GM08714 (cell line): ENCODE data around the gene MCF2L2.

Experiments
- H3K4me3 ChIP-seq: fragments of 200-500 bp; sonication (Bioruptor generic); 2 replicates; pipeline ENCODE4 v1.5.1; 2014; ENCODE audit warnings: mild to moderate bottlenecking, low read length, inconsistent platforms
- ZNF274 ChIP-seq: IDR thresholded peaks from 2 replicates; pipeline ENCODE4 v1.6.1; 2012; ENCODE audit warnings: mild to moderate bottlenecking, low read depth, low read length

Gene MCF2L2

GRCh38 chr3:183151821-183152351 lies 276.5 kb downstream of the MCF2L2 start:
- TF ChIP-seq ZNF274 = no peak
- H3K4me3 ChIP-seq = no peak overlapping the region

DNA sequence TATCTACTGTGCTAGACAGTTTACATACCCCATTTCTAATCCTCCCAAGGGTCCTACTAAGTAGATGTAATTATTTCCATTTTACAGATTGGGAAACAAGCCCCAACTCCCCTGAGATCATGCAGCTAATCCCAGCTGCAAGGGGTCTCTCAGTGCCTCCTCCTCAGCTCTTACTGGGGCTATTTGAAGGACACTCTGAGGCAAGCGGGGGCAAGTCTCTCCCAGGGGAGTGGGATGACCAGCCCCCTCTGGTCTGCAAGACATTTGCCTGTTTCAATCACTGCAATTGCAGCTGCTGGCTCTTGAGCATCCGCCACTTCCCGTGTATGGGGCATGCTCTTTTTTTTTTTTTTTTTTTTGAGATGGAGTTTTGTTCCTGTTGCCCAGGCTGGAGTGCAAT lies 277.3 kb downstream of the MCF2L2 start:
- no peak for TF ChIP-seq ZNF274
- no peak overlapping the region for H3K4me3 ChIP-seq

- no peak for TF ChIP-seq ZNF274
- no peak overlapping the region for H3K4me3 ChIP-seq
Observed at GRCh38 chr3:183149915-183150750, 278.3 kb downstream of the MCF2L2 start.

DNA sequence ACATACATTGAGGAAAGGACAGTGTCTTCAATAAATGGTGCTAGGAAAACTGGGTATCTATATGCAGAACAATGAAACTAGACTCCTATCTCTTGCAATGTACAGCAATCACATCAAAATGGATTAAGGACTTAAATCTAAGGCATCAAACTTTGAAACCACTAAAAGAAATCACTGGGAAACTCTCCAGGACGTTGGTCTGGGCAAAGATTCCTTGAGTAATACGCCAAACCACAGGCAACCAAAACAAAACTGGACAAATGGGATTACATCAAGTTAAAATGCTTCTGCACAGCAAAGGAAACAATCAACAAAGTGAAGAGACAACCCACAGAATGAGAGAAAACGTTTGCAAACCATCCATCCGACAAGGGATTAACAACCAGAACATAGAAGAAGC lies 280.4 kb downstream of the MCF2L2 start:
- H3K4me3 ChIP-seq = no peak overlapping the region

DNA sequence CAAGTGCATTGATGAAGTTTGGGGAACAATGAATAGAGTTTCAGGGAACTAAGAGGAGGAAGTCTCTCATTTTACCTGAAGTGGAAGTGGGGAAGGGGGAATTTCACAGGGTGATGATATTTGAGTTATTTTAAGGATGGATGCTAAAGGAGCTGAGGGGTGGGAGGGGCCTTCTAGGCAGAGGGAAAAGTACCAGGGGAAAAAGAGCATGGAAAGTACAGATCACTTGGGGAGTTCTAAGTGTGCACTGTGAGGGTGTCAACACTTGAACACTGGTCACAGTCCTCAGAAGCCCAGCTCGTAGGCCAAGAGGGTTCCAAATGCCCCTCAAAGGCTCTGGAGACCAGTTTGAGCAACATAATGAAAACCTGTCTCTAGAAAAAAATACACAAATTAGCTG lies 284.1 kb downstream of the MCF2L2 start:
- no peak overlapping the region for H3K4me3 ChIP-seq
- no peak for TF ChIP-seq ZNF274

More for the DNA sequence above, 280.4 kb downstream of the MCF2L2 start:
- no peak for TF ChIP-seq ZNF274

DNA sequence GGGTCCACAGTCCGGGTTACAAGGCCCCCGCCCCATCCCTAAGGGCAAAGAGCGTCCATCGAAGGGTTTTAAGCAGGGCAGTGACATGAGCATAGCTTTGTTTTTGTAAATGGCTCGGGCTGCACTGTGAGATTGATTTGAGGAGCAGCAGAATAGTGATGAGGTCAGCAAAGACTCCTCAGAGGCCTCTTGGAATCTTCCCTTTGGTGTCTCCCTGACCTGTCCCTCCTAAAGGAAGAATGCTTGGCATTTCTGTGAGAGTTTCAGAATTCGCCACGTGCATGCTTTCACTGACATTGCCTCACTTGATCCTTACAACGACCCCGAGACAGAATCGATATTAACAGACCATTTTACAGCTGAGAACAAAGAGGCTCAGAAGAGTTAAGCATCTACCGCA lies 286.2 kb downstream of the MCF2L2 start:
- TF ChIP-seq ZNF274 = no peak
- no peak overlapping the region for H3K4me3 ChIP-seq

DNA sequence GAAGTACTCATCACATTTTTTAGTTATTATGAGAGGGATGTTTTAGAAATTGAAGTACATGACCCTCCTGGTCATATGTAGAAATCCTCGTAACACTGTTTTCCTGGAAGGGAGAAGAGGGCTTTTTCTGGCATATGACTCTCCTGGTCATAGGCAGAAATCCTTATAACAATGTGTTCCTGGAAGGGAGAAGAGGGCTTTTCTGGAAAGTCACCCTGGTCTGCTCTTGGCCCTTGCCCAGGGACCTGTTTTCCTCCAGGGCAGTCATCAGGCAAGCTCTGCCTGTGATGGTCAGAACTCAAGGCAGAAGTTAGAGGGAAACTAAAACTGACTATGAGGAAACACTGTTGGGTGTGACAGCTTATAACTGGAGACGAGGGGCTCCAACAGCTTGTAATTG lies 293.6 kb downstream of the MCF2L2 start:
- no peak for TF ChIP-seq ZNF274
- no peak overlapping the region for H3K4me3 ChIP-seq

GRCh38 chr3:183132409-183132808 lies 296.0 kb downstream of the MCF2L2 start:
- TF ChIP-seq ZNF274 = no peak
- no peak overlapping the region for H3K4me3 ChIP-seq

GRCh38 chr3:183131735-183132134 lies 296.7 kb downstream of the MCF2L2 start:
- TF ChIP-seq ZNF274 = no peak
- H3K4me3 ChIP-seq = no peak overlapping the region

DNA sequence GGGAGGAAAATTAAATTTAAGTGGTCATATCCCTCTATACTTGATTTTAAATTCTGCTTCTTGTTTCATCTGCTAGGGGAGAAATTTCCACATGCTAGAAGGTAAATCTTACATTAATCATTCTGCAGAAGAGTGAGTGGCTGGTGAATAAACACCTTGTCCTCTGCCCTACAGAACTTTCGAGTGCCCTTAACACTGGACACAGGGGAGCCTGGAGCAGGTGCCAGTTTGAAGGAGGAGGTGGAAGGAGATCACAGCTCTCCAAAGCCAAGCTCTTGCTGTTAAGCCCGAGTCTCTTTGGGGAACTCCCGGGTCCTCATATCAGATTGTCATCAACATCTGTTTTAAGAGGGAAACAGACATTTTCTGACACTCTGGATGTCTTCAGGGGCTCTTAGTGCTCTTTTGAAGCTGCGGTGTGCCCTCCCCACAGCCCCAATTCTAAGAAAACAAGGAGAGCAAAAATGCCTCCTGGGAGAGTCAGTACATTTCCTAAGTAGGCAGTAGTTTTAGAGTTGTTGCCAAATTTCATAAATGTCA lies 297.2 kb downstream of the MCF2L2 start:
- no peak for TF ChIP-seq ZNF274

GRCh38 chr3:183129243-183129642 lies 299.2 kb downstream of the MCF2L2 start:
- H3K4me3 ChIP-seq = no peak overlapping the region
- no peak for TF ChIP-seq ZNF274

More for the DNA sequence above, 297.2 kb downstream of the MCF2L2 start:
- no peak overlapping the region for H3K4me3 ChIP-seq

DNA sequence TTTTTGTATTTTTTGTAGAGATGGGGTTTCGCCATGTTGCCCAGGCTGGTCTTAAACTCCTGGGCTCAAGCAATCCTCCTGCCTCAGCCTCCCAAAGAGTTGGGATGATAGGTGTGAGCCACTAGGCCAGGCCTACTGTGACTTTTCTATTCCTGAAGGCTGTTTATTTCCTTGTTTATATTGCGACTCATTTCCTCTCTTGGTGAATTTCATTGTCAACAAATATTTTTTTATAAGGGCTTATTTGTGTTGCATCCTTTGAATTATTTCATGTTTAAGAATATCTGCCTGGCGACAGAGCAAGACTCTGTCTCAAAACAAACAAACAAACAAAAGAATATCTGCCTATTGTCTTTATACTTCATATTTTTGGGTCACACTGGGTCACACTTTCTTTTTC lies 299.7 kb downstream of the MCF2L2 start:
- TF ChIP-seq ZNF274 = no peak
- no peak overlapping the region for H3K4me3 ChIP-seq
